HG03354 (cell line): ENCODE measurements around the gene SLC39A7.
A peak's percentile ranks its signal among the peaks of the same experiment; 100 is the strongest.
"Not testable (repeated sequence)": the region's sequence is repeated elsewhere in the genome, so short reads cannot be mapped to it uniquely, and the experiment has no call there.

Experiments
- ATAC-seq: cut with Tn5 transposase; IDR thresholded peaks from one replicate; pipeline ENCODE4 v1.9.1; 2021; ENCODE audit warnings: mild to moderate bottlenecking; ENCODE audit not compliant: unreplicated experiment, poor library complexity, severe bottlenecking

SLC39A7 gene

DNA sequence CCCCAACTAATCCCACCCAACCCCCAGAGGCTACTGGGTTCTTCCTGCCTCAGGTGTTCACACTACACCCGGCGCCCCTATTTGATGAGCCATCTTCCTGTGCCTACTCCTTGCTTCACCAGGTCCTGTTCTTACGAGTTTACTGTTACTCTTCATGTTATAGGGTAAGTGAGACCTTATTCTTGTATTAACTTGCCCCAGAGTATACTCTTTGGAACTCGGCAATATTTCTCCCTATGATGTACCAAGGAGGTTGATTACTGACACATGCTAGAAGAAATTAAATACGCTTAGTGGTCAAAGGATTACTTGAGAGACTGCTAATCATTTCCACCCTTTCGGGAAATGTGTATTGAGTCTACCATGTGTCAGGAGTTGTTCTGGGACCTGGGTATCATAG lies 16.6 kb downstream of the SLC39A7 start:
- no peak for ATAC-seq

DNA sequence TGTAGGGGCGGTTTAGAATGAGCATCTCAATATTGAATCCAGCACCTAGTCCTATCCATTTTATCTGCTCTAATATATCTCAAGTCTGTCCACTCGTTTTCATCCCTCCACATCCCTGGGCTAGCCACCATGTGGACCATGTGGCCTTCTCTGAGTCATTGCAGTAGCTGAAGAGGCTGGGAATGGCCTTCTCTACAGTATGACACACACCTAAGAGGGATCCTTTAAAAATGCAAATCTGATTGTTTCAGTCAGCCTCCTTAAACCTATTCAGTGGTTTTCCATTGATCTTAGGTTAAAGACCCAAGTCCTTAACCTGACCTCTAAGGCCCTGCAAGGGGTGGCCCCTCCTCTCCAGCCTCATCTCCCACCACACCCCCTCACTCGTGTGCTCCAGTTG lies 17.0 kb downstream of the SLC39A7 start:
- no peak for ATAC-seq

DNA sequence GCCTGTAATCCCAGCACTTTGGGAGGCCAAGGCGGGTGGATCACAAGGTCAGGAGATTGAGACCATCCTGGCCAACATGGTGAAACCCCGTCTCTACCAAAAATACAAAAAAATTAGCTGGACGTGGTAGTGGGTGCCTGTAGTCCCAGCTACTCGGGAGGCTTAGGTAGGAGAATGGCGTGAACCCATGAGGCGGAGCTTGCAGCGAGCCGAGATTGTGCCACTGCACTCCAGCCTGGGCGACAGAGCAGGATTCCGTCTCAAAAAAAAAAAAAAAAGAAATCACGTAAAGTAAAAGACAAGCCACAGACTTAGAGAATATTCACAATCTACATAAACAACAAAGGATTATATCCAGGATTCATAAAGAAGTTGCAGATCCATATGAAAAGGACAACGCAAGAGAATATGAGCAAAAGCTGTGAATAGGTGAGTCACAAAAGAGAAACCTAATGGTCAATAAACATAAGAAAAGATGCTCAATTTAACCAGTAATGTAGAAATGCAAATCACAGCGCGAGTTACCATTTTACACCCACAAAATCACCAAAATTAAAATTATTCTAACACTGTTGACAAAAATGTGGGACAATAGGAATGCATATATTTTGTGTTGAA lies 25.9 kb downstream of the SLC39A7 start:
- not testable (repeated sequence) for ATAC-seq

DNA sequence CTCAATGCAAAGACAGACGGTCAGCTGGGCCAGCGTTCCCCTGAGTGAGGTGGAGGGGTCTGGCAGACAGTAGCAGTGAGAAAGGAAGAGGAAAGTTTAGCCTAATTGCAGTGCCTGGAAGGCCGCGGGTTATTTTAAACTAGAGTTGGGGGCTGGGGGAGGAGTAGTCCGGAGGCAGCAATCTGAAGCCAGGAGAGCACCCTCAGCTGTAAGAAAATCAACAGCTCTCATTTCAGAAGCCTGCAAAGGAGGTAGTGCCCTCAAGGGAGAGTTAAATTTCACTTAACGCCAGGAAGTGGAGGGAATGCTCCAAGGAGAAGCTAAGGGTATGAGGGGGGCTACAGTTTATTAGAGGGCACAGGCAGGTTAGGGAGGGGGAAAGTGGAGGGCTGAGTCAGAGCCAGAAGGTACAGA lies 34.6 kb downstream of the SLC39A7 start:
- ATAC-seq, result no peak

DNA sequence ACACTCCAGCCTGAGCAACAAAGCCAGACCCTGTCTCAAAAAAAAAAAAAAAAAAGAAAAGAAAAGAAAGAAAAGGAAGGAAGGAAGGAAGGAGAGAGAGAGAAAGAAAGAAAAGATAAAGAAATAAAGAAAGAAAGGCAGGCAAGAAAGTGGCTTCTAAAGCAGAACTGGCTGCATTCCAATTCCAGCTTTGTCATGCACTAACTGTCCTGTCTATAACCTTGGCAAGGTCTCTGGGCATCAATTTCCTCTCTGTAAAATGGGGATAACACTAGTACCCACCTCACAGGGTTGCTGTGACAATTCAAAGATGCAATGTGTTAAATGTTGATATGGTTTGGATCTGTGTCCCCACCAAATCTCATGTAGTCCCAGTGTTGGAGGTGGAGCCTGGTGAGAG lies 35.7 kb downstream of the SLC39A7 start:
- no peak for ATAC-seq

GRCh38 chr6:33236852-33237251 lies 36.2 kb downstream of the SLC39A7 start:
- no peak for ATAC-seq

DNA sequence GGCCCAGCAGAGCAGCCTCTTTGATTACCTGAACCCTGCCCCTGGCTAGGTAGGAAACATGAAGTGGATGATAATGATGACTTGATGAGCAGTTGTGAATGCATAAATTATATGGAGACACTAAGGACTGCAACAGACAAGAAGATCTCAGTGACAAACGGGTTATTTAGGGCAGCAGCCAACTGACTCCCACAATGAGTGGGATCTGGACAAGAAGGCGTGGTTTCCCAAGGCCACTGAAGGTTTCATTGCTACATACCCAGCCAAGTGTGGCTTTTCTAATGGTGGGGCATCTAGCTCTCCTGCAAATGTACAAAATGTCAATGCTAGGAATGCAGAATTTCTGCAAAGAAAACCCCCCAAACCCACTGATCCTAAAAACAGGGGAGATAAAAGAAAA lies 37.1 kb downstream of the SLC39A7 start:
- no peak for ATAC-seq

- ATAC-seq, result no peak
Measured at GRCh38 chr6:33241968-33242367, 41.3 kb downstream of the SLC39A7 start.

DNA sequence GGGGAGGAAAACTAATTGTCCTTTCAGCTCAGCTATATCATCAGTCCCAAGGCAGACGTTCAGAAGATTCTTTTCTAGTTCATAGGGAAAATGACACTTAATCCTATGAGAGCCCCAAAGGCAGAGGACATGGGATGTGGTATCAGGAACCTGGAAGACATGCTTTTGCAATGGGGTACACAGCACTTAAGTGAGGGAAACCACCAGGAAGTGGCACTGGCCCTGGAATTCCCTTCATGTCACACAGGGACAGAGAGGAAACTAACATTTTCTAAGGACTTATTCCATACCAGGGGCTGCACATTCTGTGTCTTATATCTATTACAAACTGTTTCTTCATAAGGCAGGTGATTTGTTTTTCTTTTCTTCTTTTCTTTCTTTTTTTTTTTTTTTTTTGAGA lies 42.8 kb downstream of the SLC39A7 start:
- ATAC-seq, result no peak

DNA sequence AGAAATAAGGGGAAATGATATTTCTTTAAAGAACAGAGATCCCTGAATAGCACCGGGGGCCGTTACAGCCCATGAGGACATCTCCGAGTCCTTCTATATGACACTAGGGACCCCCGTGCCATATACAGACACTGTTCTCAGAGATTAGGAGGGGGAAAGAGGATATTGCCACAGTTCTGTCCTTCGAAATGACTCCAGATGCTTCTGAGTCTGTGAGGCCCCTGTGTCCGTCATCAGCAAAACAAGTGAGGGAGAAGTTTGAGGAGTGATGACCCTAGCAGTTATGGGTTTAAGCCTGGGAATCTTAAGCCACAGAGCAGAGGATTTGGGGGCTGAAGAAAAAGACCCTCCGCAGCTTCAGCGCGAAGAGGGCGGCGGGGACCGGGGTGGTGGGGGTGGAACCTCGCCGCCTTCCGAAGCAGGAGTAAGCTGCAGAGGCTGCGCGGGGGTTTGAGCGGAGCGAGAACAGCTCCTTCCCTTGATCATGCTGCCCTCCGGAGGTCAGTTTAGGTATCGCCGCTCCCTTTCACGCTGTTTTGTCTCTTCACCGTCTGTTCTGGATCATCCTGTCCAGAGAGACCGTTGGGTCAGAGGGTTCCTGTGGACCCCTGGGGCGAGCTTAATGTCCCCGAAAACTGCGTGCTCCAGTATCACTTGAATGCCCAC lies 47.4 kb downstream of the SLC39A7 start:
- peak; percentile 50 for ATAC-seq

DNA sequence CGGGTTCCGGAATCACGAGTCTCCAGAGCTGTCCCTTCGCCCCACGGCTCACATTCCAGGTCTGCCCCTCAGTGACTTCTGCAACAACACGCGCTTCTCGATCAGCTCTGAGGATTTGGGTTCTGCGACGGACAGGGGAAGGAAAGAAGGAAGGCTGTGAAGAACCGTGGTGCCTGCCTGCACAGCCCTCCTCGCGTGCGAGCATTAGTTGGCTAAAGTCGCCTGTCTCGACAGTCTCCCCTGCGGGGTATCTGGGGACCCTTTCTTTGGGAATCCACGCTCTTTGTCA lies 47.9 kb downstream of the SLC39A7 start:
- no peak for ATAC-seq

DNA sequence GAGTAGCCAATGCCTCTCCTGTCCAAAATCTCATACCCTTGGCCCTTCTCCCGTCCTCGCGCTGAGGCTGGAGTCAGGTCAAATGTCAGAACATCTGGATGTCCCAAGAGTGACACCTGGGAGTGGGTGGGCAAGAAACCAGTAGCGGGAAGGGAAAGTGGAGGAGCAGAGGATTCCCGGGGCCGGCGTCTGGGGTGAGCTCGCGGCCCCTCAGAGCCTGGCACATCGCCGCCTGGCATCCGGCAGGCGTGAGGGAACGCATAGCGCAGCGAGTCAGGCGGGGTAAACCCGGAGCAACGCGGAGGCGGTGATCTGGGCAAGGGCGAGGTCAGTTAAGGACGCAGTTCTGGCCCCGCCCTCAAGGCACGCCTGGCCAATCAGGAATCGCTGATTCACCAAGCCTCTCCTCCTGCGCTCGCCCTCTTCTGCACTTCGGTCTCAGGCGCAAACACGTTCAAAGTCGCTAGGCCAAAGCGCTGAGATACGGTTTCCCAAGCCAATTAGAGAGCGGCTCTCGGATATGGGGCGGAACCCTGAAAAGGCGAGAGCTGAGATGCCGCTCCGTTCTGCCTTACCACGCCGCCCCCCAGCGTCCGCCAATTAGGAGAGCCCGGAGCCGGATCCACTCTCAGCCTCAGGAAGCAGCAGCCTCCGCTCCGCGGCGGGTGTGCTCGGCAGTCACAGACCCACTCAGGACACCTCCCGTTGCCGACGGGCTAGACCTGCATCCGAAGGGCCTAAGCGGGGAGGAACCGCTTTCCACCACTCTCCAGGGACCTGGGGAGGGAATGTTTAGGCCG lies 48.5 kb downstream of the SLC39A7 start:
- peak; percentile 90 for ATAC-seq

GRCh38 chr6:33249732-33250630 lies 49.3 kb downstream of the SLC39A7 start:
- no peak for ATAC-seq

GRCh38 chr6:33250731-33251130 lies 50.1 kb downstream of the SLC39A7 start:
- ATAC-seq, result no peak

DNA sequence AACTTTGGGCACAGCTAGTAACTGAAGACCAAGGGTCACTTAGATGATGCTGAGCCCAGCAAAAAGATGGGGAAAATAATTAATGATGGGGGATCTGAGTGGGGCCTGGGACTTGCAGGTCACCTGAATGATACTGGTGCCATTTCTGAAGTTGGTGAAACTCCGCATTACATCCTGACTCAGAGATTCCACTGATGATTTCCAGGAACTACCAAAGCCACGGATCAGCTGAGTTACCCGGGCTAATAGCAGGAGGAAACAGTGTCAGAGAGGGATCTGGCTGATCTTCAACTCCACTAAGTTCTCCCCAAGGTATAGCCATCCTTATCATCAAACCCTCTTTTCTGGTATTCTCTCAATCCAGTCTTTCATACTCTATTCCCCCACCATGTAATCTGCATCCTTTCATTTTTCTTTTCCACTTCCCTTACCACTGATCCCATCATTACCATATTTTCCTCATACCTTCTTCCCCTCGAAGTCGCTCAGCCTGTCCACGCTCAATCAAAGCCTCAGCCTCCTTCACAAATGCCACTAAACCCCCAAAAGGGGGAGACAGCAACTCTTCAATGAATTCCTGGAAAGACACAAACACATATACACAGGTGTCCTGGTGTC lies 50.8 kb downstream of the SLC39A7 start:
- ATAC-seq, result no peak

DNA sequence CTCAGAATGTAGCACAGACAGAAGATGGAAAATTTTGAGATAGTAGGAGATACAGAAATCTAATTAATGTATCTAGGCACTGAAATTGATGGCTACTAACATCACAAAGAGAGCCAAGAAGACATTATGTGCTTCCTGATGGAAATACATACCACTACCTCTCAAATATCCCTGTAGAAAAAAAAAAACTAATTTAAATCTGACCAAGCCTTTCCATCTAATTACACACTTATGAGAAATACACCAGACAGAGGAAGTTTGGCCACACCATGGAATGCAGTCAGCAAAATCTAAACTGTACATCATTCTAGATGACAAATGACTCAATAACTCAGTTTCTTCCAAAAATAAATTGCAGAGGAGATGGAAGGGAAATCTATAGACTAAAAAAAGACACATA lies 52.1 kb downstream of the SLC39A7 start:
- no peak for ATAC-seq
